HG03342 (cell line): ENCODE results near the gene S100A11.
A peak's percentile ranks its signal among the peaks of the same experiment; 100 is the strongest.
"Not testable (repeated sequence)": the region's sequence is repeated elsewhere in the genome, so short reads cannot be mapped to it uniquely, and the experiment has no call there.

Experiments
- ATAC-seq: cut with Tn5 transposase; IDR thresholded peaks from one replicate; pipeline ENCODE4 v1.9.1; 2021; ENCODE audit warnings: mild to moderate bottlenecking, moderate library complexity; ENCODE audit not compliant: unreplicated experiment

The S100A11 gene

DNA sequence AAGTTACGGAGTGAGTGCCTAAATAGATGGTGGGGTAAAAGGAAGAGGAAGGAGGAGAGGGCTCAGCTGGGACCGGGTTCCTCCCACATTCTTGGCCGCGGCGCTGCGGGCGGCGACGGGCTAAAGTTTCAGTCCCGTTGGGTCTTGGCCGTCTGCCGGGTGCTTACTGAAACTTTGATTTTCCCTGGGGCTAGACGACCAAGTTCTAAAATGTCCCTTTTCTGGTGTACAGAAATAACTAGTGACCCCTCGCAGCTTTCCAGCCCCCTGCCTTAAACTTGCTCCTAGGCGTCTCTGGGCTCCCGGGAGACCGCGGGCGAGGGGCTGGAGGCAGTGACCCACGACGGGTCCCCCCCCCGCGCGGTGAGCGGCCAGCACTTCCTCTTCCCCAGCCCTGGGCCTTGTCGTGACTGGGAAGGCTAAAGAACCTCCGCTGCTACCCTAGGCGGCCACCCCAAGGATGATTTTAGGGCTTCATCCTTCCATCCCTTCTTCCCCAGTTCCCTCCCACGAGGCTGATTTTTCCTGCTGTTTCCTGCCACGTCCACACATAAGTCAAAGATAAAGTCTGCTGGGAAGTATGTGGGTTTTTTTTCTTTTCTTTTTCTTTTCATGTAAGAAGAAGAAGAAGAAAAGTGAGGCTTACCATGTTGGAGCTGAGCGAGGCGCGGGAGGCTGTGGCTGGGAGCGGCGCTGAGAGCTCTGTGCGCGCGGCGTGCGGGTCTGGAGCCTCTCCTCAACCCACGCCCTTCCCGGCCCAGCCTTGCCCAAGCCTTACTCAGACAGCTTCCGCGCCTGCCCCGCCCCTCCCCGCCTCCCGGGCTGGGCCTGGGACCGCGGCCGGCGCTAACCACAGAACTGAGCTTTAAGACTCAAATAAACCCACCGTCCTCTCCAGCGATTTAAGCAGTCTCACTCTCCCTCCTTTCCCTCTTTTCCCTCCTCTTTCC, at the start of gene S100A11:
Gene S100A11, minus strand, starts transcription at position 738 of the 950 bp plus-strand sequence. Its CDS starts 89 bp downstream, at position 649.
- peak; percentile 50 for ATAC-seq

DNA sequence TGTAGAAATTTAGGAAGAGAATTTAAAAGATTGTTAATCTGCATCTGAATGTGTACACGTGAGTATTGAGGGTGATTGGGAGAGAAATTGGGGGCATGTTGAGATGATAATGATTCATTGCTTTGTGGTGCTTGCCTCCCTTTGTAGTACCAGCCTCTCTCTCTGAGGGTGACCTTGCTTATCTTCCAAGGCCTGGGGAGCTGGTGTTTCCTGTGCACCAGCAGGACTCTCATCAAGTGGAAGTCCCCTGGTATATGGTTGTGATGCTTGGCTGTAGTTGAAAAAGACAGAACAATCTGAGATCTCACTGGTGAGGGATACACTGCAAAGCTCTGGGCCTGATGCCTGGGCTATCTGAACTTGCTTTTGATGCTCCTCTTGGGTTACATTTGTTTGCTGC, 48.0 kb upstream of the S100A11 start:
- ATAC-seq = no peak

DNA sequence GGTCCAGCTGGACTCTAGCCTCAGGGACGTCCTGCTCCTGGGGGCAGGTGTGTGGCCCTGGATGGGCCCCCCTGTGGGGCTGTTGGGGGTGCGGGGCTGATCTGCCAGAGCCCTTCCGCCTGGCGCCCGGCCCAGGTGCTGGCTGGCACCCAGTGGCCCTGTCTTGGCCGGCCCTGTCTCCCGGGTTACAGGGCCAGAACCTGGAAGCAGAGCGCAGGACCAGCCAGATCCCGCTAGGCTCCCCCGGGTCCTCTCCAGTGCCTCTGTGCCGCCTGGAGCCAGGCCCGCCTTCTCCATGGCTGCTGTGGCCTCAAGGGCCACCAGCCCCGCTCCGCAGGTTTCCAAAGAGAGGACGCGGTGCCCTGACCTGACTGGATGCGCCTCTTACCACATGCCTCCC, 44.2 kb upstream of the S100A11 start:
- not testable (repeated sequence) for ATAC-seq

DNA sequence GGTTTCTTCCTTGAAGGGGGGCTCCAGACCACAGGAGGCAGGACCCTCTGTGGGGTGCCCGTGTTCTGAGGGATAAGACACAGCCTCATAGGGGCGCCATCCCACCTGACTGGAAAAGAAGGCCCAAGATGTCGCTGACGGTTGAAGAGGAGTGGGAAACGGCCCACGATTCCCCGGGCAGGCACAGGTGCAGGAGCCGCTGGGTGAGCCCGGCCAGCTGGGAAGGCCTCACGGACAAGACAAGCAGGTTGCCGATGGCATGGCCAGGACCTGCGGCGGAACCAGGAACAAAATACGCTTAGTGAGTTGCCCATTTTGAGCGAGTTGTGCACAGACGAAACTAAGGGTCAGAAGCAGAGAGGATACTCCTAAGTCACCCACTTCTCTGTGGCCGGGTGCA, 43.7 kb upstream of the S100A11 start:
- not testable (repeated sequence) for ATAC-seq

DNA sequence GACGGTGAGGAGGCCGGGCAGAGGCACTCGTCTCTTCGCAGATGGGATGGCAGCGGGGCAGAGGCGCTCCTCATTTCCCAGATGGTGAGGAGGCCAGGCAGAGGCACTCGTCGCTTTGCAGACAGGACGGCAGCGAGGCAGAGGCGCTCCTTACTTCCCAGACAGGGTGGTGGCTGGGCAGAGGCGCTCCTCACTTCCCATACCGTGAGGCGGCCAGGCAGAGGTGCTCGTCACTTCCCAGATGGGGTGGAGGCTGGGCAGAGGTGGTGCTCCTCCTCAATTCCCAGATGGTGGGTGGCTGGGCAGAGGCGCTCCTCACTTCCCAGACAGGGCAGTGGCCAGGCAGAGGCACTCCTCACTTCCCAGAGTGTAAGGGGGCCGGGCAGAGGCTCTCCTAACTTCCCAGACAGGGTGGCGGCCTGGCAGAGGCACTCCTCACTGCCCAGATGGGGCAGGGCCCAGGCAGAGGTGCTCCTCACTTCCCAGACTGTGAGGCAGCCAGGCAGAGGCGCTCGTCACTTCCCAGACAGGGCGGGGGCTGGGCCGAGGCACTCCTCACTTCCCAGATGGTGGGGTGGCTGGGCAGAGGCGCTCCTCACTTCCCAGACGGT, 42.1 kb upstream of the S100A11 start:
- ATAC-seq = no peak

DNA sequence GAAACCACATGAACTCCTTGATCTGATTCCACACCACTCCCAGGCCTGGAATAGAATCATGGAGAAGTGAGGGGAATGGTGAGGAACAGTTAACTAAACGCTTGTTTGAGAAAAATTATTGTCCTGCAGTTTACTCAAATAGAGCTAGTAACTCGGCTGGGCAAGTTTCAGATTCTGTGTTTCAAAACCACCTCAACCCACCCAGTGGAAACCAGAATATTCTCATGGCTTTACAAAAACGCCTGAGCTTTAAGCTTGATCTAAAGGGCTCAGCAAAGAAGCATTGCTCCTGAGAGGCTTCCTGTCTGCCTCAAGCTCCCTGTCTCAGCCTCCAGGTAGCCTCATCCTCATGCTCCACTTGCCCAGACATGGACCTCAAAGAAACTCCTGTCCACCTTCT, 35.5 kb upstream of the S100A11 start:
- no peak for ATAC-seq

DNA sequence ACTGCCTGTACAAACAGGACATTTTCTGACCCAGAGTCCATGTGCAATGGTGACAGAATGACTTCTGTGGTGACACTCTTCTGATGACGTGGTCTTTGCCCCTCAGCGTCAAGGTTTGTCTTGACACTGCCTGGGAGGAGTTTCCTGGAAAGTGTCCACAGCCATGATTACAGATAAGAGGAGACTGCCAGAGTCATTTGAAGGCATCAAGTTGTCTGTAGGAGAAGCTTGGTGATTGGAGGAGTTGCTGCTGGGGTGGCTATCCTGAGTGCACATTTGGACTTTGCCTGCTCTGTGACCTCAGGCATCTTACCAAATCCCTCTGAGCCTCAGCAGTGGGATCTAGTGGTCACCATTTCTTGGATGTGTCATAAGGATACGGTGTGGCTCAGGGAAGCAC, 34.3 kb upstream of the S100A11 start:
- ATAC-seq = no peak

DNA sequence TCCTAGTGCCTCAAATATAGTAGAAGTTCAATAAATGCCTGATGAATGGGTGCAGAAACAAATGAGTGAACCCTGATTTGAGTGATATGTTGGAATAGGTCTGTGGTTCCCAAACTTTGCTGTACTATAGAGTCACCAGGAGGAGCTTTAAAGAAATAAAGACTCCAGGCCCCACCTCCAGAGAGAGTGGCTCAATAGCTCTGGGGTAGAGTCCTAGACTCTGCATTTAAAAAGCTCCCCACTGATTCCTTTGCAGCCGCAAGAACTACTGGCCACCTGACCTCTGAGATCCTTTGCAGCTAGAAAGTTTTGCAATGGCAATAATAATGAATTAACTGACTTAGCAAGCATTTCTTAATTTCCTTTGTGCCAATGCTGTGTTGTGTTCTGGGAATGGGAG, 31.1 kb upstream of the S100A11 start:
- ATAC-seq = no peak

DNA sequence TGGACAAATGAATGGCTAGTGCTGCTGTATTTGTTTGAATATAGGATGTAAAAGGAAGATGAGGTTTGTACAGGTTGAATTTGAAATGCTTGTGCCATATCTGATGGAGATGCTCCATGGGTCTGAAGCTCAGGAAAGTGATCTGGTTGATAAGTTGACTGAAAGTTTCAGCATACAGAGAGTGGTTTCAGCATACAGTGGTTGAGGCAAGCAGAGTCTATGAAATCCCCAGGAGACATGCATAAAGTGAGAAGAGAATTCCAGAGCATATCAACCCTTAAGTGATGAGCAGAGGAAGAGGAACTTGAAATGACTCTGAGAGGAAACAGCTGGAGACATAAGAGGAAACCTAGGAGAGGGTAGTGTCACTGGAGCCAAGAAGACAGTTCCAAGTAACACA, 30.3 kb upstream of the S100A11 start:
- no peak for ATAC-seq

DNA sequence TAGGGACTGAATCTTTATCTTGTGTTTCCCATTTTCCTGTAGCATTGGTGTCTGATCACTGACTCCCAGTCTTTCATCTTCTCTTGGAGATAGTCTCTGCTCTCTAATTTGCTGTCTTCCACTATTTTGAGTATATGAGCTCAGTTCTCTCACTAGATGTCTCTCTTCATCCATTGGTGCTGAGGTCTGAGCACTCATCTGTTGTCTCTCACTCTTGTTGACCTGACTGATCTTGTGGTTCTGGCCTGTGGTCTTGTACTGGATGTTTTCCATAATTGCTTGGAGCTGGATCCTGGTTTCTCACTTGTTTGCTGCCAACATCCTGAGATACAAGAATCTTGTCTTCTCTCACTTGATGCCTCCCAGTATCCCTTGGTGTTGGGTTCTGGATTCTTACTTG, 25.1 kb upstream of the S100A11 start:
- no peak for ATAC-seq

DNA sequence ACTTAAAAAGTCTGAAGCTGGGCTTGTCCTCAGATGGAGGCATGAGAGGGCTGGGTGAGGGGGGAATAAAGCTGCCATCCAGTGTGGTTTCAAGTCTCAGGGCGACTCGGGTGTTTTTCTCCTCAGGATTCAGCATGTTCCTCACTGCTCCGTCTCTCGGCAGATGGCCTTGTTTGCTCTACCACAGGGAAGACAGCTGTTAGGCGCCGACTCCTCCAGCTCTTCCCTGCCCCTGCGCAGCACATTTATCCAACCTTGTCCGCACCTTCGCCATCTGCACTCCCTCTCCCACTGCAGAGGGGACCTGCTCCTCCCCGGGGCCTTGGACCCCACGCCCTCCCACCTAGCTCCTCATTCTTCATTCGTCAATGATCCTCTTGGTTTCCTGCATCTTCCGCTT, 16.6 kb upstream of the S100A11 start:
- no peak for ATAC-seq

DNA sequence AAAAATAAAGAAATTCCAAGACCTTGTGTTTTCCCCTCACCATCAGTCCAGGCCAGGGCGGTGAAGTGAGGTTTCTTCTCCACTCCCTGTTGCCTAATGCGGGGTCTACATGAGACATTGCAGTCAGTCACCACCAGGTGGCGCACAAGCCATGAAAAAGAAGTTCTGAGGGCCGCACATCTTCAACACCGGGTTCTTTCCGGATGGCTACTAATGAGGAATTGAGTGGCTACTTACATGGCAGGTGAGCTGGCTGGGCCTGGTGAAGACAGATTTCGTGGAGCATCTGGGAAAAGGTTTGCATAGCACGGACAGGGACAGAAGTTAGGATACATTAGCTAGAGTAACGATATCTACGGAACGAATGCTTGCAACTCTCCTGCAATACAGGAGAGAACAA, 15.8 kb upstream of the S100A11 start:
- no peak for ATAC-seq

DNA sequence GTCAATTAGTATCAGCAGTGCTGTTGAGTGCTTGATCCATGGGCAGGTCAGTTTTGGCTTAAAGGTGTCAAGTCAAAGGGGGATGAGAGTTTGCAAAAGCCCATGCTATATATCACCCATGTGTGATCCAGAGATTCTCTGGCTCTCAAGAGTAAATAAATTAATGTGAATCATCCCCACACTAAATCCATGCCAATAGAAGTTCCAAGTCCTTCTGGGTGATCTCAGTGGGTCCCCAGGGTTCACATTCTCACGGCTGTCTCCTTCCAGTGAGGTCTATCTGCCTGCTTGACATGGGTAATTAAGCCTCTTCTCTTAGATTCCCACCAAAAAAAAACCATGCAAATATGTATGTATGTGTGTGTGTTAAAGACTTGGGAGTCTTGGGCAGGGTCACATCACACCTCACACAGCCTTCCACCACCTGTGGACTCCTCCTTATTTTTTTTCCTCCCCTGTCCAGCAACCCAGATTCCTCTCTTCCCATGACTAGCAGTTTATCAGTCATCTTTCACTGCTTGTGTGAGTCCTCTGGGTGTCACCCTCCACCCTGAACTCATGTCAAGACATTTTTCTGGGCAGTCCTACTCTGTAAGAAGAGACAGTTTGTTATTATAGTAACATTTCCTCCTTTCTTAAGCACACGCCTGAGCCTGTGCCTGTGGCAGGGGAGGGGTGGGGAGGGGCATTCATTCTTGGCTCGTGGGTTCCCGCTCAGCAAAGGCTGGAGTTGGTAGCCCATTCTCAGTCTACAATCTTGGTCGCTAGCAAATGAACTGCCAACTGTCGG, 14.3 kb upstream of the S100A11 start:
- ATAC-seq = no peak

DNA sequence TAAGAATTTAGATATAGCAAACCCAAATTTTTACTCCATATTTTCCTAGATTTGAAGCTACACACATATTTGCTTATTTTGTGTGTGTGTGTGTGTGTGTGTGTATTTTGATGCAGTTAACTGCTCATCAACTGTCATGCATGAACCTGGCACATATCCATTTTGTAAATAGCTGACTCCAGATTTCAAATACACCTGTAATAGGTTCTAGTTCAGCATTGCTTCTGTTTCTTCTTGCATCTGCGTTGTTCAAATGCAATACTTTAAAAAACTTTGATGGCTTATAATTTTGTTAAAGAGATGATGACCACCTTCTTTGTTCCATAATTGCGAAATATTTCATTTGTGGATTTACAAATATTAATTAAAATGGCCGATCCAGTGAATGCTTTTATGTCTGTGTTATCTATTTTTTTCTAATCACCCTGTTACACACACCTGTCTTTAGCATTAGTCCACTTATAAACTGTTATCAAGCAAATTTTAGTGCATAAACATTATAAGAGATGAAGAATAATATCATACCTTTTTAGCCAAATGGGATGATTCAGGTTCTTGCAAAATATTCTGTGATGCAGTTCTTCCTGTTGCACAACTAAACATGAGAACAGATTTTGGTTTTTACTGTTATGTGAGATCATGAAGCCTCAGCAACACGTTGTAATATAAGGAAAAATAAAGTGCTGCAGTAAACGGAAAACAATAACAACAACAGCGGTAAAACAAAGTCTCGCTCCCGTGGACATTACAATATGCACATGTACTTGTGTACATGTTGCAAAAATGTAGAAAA, 12.7 kb upstream of the S100A11 start:
- no peak for ATAC-seq

DNA sequence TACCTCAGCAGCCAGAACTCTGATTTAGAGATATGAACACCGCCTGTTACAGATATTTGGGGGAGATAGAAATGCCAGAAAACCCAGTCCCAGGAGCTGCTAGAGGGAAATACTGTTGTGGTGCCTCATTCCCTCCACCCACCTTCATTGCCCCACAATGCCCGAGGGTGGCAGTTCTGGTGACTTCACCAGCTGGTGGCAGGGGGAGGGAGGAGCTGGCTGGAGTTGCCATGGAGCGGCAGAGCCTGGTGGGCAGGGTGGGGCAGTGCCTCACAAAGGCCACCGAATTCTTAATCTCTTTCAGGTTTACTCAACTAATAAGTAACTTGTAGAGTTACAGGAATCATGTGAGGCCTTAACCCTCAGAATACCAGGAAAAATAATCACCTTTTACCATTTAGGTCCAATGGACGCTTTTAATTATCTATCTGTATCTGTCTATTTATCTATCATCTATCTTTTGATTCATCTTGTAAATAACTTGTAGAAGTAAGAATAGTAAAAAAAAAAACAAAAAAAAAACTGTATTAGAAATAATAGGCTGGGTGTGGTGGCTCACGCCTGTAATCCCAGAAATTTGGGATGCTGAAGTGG, 11.7 kb upstream of the S100A11 start:
- ATAC-seq = peak; percentile 8

DNA sequence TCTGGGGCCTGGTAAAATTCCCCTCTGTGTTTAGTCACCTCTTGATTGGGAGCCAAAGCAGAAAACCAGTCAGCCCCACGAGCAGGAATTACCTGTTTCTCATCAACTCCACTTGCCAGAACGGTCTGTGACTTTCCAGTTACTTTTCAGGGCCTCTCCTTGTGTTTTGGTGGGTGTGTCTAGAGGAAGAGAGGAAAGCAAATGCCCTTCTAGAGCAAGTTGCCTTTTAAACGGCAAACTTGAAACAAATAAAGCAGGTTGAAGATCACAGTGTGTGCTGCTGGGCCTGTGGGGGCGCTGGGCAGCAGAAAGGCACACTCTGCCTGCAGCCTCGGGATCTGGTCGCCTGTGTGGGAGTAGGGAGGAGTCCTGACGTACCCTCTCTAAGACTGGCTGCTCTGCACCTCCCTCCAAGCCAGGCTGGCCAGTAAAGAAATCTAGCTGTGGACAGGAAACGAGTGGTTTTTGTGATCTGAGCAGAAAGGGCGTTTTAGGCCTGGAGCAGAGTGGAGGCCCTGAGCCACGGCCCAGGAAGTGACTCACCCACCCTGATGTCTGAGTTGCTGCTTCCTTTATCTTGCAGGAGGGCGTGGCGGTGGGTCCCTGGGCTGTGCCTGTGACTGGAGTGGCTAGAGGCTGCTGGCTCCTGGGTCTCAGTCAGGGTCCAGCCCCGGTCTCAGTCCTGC, 11.1 kb upstream of the S100A11 start:
- peak; percentile 95 for ATAC-seq

DNA sequence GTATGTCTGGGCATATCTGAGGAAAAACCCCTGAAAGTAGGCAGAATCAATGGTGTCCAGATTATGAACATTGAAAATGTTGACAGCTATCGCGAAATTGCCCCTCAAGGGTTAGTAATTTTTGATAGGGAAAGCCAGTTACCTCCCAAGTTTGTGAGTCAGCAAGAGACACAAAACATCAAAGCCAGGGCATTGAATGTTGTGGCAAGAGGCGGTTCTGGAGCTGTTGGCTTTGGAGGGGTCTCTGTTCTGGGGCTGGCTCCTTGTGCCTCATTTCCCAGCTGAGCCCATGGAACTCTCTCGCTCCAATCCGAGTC, 10.6 kb upstream of the S100A11 start:
- no peak for ATAC-seq

DNA sequence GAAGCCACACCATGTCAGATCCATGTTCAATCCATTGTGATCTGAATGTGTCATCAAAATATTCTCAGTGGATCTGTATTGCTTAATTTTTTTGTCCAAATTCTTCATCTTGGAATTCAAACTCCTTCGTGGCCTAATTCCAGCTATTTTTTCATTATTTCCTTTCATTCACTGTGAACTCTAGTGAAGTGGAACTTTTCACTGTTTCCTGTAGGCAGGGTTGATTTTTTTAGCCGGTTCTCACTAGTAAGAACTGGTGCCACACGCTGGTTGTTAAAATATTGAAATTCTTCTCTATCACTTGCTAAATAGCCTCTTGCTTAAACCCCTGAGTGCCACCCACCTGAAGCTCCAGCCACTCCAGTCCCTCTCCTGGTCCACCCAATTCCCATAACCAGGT, 7.6 kb upstream of the S100A11 start:
- no peak for ATAC-seq

DNA sequence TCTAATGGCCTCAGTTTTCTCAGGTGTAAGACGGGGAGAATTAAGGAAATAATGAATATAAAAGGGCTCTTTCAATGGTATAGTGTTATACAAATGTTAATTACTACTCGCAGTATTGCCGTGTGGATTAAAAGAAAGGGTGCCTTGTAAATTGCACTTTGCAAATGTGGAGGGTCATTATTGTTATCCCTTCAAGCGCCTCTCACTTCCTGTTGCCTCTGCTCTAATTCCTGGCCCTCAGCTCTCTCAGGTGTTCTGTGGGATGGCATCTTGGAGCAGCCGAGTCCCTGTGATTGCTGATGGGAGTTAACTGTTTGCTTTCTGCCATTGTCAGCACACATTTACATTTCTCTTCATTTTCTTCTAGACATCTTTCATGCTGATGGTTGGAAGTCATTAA, 7.1 kb upstream of the S100A11 start:
- ATAC-seq = no peak

DNA sequence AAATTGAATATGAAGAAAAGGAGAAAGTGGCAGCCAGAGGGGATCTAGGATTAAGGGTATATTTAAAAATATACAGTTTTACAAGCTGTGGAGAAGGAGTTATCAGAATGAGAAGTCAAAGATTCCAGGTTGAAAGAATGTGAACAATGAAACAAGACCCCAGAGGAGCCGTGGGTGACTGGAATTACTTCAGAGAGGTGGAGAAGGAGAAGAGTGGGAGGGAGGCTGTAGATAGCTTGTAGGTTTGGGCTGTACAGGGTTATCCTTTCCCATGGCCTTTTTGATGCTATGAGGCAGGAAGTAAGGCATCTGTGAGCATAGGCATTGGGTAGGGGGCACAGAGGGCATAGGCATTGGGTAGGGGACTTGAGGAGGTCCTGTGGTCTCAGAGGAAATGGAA, 5.2 kb upstream of the S100A11 start:
- no peak for ATAC-seq
